Activated effector memory CD4-positive, alpha-beta T cell treated with anti-CD3 and anti-CD28 coated beads, Interleukin-2, amount 50 U/mL, for 16 hours (primary cell): Measurements from ENCODE around the gene FGB.
"Not testable (repeated sequence)": the region's sequence is repeated elsewhere in the genome, so short reads cannot be mapped to it uniquely, and the experiment has no call there.

Source experiments
- DNase-seq: peaks from one replicate; pipeline ENCODE4 v3.0.0-alpha.2; 2020

Gene FGB

GRCh38 chr4:154566639-154567204 lies 3.9 kb downstream of the FGB start:
- DNase-seq, result no peak

- DNase-seq, result no peak
These were observed 6.2 kb downstream of the FGB start for GRCh38 chr4:154569028-154569427.

GRCh38 chr4:154569584-154569983 lies 6.8 kb downstream of the FGB start:
- no peak for DNase-seq

DNA sequence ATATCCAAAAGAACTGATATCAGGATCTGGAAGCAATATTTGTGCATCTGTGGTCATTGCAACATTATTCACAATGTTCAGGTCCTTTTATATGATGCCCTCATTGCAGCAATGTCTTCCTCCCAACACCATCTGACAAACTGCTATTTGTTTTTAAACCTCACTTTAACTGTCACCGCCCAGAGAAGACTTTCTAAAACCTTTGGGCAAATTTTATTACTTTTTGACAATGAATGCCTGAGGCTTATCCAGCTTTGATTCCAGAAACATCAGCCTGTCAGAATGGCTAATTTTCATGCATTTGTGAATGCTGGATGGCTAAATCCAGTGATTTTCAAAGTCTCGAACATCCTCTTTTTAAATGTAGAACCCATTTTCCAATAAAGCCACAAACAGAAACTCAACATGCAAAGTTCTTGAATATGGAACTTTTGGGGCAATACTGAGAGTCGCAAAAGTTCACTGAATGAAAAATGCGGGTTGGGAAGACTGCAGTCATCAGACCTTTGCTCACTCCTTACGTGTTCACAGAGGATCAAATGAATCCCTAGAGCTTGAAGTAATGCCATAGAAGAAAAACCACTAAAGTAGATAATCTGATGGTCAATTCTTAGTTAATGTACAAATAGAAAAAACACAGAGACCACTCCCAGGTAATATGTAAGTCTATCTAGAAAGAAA lies 10.5 kb downstream of the FGB start:
- no peak for DNase-seq

DNA sequence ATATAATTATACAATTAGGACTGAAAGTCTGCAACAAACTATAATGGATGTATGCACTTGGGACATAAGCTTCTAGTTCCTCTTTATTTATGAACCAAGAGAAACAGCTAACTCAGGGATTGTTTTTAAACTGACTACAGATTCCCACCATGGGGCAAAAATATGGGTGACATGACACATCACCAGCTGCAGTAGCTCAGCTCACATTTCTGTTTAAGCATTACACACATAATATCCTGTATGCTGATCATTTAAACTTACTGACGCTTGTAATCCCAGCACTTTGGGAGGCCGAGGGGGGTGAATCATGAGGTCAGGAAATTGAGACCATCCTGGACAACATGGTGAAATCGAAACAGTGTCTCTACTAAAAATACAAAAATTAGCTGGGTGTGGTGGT lies 11.5 kb downstream of the FGB start:
- DNase-seq, result no peak

GRCh38 chr4:154577324-154577723 lies 14.5 kb downstream of the FGB start:
- no peak for DNase-seq

DNA sequence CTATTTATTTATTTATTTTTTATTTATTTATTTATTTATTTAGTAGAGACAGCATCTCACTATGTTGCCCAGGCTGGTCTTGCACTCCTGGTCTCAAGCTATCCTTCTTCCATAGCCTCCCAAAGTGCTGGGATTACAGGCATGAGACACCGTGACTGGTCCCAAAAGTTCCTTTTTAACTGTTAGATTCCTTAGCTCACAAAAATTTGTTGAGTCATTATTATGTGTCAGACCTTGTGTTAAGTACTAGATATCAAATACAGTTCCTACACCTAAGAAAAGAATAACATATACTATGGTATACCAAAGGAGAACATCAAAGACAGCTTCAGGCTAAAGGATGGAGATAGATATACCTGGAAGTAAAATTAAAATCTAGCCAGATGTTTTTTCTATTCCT lies 16.1 kb downstream of the FGB start:
- DNase-seq, result no peak

DNA sequence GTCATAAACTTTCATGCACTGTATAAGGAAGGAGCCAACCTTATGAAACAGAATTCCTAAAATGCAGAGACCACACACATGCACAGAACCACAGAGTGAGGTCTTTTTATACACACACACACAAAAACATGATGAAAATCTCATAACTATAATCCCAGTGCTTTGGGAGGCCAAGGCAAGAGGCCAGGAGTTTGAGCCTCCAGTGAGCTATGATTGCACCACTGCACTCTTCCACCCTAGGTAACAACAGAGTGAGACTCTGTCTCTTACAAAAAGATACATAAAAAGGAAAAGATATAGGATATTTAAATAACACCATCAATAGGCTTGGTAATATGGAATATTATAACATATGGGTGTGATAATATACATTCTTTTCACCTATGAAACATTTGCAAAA lies 17.1 kb downstream of the FGB start:
- DNase-seq, result no peak

DNA sequence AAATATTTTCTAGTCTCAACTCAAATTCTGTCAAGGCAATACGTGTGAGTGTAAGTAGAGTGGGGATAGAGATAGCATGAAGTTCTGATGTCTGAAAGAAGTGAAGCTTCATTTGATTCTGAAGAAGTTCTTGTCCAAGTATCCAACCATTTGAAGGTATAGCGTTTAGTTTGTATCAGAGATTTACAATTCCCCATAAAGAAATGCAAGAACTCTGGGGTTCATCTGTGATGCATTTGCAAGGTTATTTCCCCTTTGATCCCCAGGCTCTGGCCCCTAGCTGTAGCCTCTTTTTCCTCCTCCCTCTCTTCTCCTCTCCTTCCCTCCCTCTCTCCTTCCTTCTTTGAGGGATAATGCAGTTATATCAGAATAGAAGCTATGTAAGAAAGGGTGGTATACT lies 19.9 kb downstream of the FGB start:
- DNase-seq, result no peak

- no peak for DNase-seq
These were observed 20.4 kb downstream of the FGB start for GRCh38 chr4:154583230-154583629.

GRCh38 chr4:154583677-154584076 lies 20.9 kb downstream of the FGB start:
- DNase-seq, result no peak

- DNase-seq, result no peak
These were observed 21.4 kb downstream of the FGB start for GRCh38 chr4:154584259-154584658.

GRCh38 chr4:154585369-154586018 lies 22.7 kb downstream of the FGB start:
- no peak for DNase-seq

DNA sequence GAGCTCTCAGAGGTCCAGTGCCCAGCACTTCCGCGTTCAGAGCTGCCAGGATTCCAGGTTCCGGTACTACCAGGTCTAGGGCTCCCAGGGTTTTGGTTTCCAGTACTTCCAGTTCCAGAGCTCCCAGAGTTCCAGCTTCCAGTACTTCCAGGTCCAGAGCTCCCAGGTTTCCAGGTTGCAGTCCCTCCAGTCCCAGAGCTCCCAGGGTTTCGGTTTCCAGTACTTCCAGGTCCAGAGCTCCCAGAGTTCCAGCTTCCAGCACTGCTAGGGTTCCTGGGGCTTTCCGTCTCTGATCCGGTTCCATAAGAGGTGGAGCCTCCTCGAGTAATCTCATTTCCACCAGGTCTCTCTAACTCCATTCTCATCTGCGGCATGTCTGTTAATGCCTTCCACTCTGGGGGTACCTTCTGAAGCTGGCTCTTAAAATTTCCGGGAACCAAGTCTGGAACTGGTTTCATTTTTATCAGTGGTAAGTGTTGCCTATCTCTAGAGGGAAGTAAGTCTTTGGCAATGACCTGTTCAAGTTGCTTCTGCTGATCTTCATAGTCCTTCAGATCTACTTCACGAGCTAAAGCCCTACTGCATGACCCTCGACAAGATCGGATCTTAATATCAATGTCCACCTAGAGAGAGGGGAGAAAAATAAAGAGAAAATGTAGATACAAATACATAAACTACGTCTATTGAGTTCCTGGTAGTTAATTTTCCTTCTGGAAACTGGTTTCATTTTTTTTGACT lies 23.7 kb downstream of the FGB start:
- DNase-seq, result no peak

GRCh38 chr4:154588198-154588597 lies 25.4 kb downstream of the FGB start:
- DNase-seq, result no peak

DNA sequence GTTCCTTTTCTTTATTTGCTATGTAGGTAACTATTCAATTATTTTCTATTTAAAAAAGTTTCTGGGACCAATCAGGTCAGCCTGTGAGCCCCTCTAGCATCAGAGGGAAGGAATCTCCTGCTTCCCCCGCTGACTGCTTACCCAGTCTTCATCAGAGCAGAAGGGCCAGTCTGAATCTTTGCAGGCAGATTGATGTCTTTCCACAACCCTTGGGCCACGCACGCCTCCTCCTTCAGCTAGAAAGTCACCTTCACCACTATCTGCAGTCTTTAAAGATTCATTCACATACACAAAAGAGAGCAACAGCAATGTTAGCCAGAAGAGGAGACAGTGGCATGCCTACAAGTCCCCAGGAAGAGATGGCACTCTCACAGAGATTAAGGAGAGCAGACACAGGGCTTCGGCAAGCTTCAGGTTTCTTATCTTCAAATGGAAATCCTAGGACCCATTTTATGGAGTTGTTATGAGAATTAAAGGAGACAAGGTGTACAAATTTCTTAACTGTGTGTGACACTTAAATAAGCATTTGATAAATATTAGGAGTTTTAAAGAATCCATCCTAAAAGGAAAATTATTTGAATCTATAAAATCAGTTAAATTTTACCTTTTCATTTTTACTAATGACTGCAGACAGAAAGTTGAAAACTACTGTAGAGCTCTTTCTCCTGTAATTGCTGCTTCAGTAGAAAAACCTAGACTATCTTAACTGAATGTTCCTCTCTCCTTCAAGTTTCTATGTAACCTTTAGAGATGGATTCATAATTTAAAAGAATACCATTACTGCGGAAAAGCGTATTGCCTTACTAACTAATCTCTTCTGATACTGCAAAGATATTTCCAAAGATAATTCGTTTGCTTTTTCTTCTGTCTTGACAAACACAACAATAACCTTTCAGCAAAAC lies 26.7 kb downstream of the FGB start:
- no peak for DNase-seq

GRCh38 chr4:154590329-154591006 lies 27.7 kb downstream of the FGB start, which contains the start of gene FGA:
Gene FGA (minus strand): TSS chr4:154590742. CDS start chr4:154590687, 55 bp downstream.
- DNase-seq, result no peak

GRCh38 chr4:154591890-154592289 lies 29.1 kb downstream of the FGB start:
- DNase-seq, result no peak

GRCh38 chr4:154593868-154594267 lies 31.1 kb downstream of the FGB start:
- DNase-seq, result no peak

GRCh38 chr4:154594343-154594742 lies 31.5 kb downstream of the FGB start:
- DNase-seq, result not testable (repeated sequence)

DNA sequence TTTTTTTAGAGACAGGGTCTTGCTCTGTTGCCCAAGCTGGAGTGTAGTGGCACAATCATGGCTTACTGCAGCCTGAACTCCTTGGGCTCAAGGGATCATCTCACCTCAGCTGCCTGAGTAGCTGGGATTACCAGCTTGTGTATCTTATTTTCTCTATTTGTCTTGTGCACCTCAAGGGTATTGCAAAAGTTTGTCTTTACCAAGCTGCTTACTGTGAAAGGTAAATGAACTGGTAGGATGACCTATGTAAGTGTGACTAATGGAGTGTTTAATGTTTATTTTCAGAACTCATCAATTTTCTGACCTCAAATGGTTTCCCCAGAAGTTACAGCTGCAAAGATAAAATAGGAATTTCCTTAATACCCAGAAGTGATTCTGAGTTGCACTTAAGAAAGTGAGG lies 33.0 kb downstream of the FGB start:
- no peak for DNase-seq

- not testable (repeated sequence) for DNase-seq
These were observed 34.5 kb downstream of the FGB start for GRCh38 chr4:154597281-154597680.
